Measurements from ENCODE around the gene MRPL40.

DNA sequence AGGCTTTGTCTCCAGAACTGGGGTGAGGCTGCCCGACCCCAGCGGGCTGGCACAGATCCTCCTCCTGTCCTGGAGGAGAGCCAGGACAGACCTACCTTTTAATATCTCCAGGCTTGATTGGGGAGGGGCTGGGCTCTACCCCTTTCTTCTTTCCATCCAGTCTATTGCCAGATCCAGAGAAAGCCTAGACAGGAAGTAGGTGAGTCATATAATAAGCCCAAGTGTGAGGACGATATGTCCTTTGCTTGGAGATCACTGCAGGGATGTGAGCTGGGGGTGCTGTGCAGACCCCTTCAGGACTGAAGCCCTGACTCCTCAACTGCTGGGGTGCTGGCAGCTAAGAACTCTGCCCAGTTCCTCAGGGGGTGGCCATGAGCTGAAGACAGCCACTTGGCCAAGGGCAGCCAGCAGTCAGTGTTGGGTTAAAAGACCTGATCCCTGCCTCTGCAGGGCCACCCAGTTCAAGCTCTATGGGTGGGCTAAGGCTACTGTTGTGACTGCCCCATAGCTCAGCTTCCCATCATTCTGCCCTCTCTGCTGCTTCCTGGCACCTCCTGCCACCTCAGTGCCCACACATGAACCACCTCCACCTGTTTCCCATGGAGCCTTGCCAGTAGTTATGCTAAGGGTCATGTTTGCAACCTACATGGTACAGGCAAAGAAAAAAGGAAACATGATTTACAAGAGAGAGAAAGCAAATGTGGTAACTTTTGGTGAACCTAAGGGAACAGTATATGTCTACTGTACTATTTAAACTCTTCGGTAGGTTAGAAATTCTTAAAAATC, 23.4 kb downstream of the MRPL40 start:
- TF ChIP-seq, protein P1, sequence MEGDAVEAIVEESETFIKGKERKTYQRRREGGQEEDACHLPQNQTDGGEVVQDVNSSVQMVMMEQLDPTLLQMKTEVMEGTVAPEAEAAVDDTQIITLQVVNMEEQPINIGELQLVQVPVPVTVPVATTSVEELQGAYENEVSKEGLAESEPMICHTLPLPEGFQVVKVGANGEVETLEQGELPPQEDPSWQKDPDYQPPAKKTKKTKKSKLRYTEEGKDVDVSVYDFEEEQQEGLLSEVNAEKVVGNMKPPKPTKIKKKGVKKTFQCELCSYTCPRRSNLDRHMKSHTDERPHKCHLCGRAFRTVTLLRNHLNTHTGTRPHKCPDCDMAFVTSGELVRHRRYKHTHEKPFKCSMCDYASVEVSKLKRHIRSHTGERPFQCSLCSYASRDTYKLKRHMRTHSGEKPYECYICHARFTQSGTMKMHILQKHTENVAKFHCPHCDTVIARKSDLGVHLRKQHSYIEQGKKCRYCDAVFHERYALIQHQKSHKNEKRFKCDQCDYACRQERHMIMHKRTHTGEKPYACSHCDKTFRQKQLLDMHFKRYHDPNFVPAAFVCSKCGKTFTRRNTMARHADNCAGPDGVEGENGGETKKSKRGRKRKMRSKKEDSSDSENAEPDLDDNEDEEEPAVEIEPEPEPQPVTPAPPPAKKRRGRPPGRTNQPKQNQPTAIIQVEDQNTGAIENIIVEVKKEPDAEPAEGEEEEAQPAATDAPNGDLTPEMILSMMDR (IDR thresholded peaks at IDR 0.05): no peak
- no peak for TF ChIP-seq POLR2A (IDR thresholded peaks at IDR 0.05)

All from breast epithelium (tissue), 3 donors.